Measurements from ENCODE around the gene RALGPS1. TPM values are rescaled to one million over a fixed set of nuclear protein-coding genes. Genes with fewer than 3 reads are reported as not detected.

RALGPS1 gene
- total and polyA plus RNA-seq, 2 of the 13 experiments (the other 11 are each of a cell fraction or from before 2014, with no cell fraction given), result 3.7 to 6.5 TPM

GRCh38 chr9:127212453-127212852 is 297.9 kb downstream of the RALGPS1 start:
- Histone ChIP-seq H3K27ac (ENCODE audit: extremely low read length, insufficient read depth, low read length) (no peak overlapping the region), H3K9ac (ENCODE audit: insufficient read depth, low read depth, low read length) (no peak overlapping the region), H2AFZ (ENCODE audit: low read length) (no peak overlapping the region), H3K4me2 (ENCODE audit: low read depth, low read length) (no peak overlapping the region), H3K36me3 (replicated peaks in 1 of 2; ENCODE audit: control insufficient read depth in 1 of 2, insufficient read depth in 2 of 2, low read length in 2 of 2) (no peaks in the 10 kb centered on the region), H3K4me1 (ENCODE audit: insufficient read depth, low read length) (peaks cover 30% of the 10 kb centered on the region), H3K27me3 (ENCODE audit: control insufficient read depth in 1 of 2, insufficient read depth in 2 of 2, low read length in 2 of 2) (peaks cover 0 to 2% of the 10 kb centered on the region in 2 experiments; a peak in 1 of 5 replicates), H4K20me1 (ENCODE audit: insufficient read depth, low read length) (no peaks in the 10 kb centered on the region), H3K4me3 (replicated peaks in 1 of 3; ENCODE audit: insufficient read depth in 1 of 3, low read depth in 2 of 3, low read length in 3 of 3) (no peak overlapping the region), H3K9me3 (ENCODE audit: low read length) (no peaks in the 10 kb centered on the region), H3K79me2 (ENCODE audit: insufficient read depth, low read length) (no peaks in the 10 kb centered on the region)
- intact Hi-C loops (cut with micrococcal nuclease; ENCODE audit: unreplicated experiment), result loop anchor here (5.0 kb wide), 1 partner anchor 210 kb away; the partner anchor contains the start of gene ZNF79
- DNase-seq (ENCODE audit: low spot score) (no peak), ATAC-seq (no peak), FAIRE-seq (no peak)
- WGBS (ENCODE audit: low lambda C conversion rate), result 68% methylated on average over 7 of the region's 9 CpGs
- ChIA-PET CTCF (ENCODE audit: low intra/inter-chr PET ratio, low total read pairs) (no interaction called here), POLR2A (no interaction called here)
- in situ Hi-C loops (cut with HindIII; ENCODE audit: extremely low pct_ligation_motif_present, low pct_unique_long_range_greater_than_20kb), result loop anchor here (5.0 kb wide), 2 partner anchors 135 to 185 kb away; partner anchors contain the start of gene SLC2A8
- BruUV-seq (replicated peaks), result no TSS peak
- no peak for TF ChIP-seq NCOA1 (CRISPR knock-in tag; IDR thresholded peaks at IDR 0.05)
- TF ChIP-seq MIER2 (CRISPR knock-in tag; IDR thresholded peaks at IDR 0.05), result no peak
- TF ChIP-seq ZIK1 (CRISPR knock-in tag; IDR thresholded peaks at IDR 0.05; ENCODE audit: borderline replicate concordance, low read depth), result no peak
- no peak for TF ChIP-seq ATRX (CRISPR knock-in tag; IDR thresholded peaks at IDR 0.05; ENCODE audit: borderline replicate concordance)
- no peak for TF ChIP-seq NFKB2 (CRISPR knock-in tag; IDR thresholded peaks at IDR 0.05; ENCODE audit: borderline replicate concordance)
- no peak for TF ChIP-seq CREBL2 (CRISPR knock-in tag; IDR thresholded peaks at IDR 0.05; ENCODE audit: borderline replicate concordance)
- no peak for TF ChIP-seq NAIF1 (CRISPR knock-in tag; IDR thresholded peaks at IDR 0.05; ENCODE audit: borderline replicate concordance)
- TF ChIP-seq HMG20B (CRISPR knock-in tag; conservative IDR thresholded peaks at IDR 0.05), result no peak
- TF ChIP-seq ZNF781 (CRISPR knock-in tag; IDR thresholded peaks at IDR 0.05; ENCODE audit: borderline replicate concordance, not compliant biosample characterization), result no peak
- TF ChIP-seq SOX5 (CRISPR knock-in tag; IDR thresholded peaks at IDR 0.05; ENCODE audit: borderline replicate concordance), result no peak

Data from HepG2 (cell line).